ENCODE data around the gene UBE2F.

DNA sequence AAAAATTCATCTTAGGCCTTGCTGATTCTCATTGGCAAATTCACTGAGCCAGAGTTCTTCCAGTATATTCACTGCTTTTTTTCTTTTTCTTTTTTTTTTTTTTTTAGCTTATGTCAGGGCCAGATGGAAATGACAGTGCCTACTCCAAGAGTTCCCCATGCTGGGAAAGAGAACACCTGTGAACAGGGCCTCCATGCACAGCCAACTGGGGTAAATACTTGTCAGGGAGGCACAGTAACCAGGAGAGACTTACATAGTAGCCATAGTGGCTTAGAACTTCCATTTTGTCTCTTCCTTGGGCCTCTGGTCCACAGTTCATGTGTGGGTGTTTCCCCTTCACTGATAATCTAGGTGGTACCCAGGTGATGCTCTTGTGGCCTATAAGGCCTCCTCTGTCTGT is 78.8 kb downstream of the UBE2F start:
- TF ChIP-seq JUN (IDR thresholded peaks at IDR 0.05; ENCODE audit: borderline replicate concordance, low read depth, low read length), result no peak
- TF ChIP-seq JUN (CRISPR knock-in tag; IDR thresholded peaks at IDR 0.05; ENCODE audit: borderline replicate concordance), result no peak
- TF ChIP-seq, protein P1, sequence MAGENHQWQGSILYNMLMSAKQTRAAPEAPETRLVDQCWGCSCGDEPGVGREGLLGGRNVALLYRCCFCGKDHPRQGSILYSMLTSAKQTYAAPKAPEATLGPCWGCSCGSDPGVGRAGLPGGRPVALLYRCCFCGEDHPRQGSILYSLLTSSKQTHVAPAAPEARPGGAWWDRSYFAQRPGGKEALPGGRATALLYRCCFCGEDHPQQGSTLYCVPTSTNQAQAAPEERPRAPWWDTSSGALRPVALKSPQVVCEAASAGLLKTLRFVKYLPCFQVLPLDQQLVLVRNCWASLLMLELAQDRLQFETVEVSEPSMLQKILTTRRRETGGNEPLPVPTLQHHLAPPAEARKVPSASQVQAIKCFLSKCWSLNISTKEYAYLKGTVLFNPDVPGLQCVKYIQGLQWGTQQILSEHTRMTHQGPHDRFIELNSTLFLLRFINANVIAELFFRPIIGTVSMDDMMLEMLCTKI (IDR thresholded peaks at IDR 0.05; ENCODE audit: partially characterized antibody), result no peak
- TF ChIP-seq TBL1XR1 (IDR thresholded peaks at IDR 0.05; ENCODE audit: low read length in 2 of 2), result no peak
- TF ChIP-seq, protein P2, sequence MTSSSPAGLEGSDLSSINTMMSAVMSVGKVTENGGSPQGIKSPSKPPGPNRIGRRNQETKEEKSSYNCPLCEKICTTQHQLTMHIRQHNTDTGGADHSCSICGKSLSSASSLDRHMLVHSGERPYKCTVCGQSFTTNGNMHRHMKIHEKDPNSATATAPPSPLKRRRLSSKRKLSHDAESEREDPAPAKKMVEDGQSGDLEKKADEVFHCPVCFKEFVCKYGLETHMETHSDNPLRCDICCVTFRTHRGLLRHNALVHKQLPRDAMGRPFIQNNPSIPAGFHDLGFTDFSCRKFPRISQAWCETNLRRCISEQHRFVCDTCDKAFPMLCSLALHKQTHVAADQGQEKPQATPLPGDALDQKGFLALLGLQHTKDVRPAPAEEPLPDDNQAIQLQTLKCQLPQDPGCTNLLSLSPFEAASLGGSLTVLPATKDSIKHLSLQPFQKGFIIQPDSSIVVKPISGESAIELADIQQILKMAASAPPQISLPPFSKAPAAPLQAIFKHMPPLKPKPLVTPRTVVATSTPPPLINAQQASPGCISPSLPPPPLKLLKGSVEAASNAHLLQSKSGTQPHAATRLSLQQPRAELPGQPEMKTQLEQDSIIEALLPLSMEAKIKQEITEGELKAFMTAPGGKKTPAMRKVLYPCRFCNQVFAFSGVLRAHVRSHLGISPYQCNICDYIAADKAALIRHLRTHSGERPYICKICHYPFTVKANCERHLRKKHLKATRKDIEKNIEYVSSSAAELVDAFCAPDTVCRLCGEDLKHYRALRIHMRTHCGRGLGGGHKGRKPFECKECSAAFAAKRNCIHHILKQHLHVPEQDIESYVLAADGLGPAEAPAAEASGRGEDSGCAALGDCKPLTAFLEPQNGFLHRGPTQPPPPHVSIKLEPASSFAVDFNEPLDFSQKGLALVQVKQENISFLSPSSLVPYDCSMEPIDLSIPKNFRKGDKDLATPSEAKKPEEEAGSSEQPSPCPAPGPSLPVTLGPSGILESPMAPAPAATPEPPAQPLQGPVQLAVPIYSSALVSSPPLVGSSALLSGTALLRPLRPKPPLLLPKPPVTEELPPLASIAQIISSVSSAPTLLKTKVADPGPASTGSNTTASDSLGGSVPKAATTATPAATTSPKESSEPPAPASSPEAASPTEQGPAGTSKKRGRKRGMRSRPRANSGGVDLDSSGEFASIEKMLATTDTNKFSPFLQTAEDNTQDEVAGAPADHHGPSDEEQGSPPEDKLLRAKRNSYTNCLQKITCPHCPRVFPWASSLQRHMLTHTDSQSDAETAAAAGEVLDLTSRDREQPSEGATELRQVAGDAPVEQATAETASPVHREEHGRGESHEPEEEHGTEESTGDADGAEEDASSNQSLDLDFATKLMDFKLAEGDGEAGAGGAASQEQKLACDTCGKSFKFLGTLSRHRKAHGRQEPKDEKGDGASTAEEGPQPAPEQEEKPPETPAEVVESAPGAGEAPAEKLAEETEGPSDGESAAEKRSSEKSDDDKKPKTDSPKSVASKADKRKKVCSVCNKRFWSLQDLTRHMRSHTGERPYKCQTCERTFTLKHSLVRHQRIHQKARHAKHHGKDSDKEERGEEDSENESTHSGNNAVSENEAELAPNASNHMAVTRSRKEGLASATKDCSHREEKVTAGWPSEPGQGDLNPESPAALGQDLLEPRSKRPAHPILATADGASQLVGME (CRISPR knock-in tag; IDR thresholded peaks at IDR 0.05), result no peak

Data from K562 (cell line).